GM12873 (cell line): Measurements from ENCODE around the gene EGLN2.

ENCODE experiments used
- TF ChIP-seq, protein P1 (sequence below): IDR thresholded peaks from 2 replicates; pipeline ENCODE4 v1.5.1; 2012; ENCODE audit warnings: low read depth, mild to moderate bottlenecking, moderate library complexity, low read length, control low read depth; ENCODE audit not compliant: insufficient read depth; ENCODE audit errors: missing control alignments

Gene EGLN2

DNA sequence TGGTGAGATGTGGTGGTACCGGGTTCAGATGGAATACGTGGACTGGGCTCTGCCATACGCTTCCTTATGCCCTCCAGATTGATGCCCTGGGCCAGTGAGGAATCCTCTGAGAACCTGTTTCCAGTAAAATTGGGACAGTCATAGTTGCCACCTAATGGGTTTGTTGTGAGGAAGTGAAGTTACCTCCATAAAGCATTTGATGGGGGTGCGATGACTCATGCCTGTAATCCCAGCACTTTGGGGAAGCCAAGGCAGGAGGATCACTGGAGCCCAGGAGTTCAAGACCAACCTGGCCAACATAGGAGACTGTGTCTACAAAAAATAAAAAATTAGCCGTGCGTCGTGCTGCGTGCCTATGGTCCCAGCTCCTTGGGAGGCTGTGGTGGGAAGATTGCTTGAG lies 43.2 kb upstream of the EGLN2 start:
- TF ChIP-seq, protein P1, sequence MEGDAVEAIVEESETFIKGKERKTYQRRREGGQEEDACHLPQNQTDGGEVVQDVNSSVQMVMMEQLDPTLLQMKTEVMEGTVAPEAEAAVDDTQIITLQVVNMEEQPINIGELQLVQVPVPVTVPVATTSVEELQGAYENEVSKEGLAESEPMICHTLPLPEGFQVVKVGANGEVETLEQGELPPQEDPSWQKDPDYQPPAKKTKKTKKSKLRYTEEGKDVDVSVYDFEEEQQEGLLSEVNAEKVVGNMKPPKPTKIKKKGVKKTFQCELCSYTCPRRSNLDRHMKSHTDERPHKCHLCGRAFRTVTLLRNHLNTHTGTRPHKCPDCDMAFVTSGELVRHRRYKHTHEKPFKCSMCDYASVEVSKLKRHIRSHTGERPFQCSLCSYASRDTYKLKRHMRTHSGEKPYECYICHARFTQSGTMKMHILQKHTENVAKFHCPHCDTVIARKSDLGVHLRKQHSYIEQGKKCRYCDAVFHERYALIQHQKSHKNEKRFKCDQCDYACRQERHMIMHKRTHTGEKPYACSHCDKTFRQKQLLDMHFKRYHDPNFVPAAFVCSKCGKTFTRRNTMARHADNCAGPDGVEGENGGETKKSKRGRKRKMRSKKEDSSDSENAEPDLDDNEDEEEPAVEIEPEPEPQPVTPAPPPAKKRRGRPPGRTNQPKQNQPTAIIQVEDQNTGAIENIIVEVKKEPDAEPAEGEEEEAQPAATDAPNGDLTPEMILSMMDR, result no peak

DNA sequence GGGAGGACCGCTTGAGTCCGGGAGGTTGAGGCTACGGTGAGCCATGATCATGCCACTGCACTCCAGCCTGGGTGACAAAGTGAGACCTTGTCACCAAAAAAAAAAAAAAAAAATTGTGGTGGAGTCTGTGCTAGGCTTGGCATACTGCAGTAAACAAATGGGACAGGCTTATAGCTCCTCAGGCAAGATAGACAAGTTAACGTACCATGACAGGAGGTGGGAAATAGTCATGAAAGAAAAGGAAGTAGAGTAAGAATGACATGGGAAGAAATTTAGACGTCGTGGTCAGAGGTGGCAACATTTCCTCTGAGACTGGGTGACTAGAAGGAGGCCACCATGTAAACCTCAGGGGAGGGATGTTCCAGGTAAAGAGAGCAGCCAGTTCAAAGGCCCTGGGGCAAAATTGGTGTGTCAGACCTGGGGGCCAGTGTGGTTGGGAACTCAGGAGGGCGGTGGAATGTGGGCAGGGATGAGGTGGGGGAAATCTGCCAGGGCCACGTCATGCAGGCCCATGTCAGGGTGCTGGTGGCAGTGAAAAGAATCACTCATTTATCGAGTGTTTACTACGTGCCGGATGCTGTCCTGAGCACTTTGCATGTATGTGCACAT lies 42.4 kb upstream of the EGLN2 start:
- TF ChIP-seq, protein P1, result no peak

DNA sequence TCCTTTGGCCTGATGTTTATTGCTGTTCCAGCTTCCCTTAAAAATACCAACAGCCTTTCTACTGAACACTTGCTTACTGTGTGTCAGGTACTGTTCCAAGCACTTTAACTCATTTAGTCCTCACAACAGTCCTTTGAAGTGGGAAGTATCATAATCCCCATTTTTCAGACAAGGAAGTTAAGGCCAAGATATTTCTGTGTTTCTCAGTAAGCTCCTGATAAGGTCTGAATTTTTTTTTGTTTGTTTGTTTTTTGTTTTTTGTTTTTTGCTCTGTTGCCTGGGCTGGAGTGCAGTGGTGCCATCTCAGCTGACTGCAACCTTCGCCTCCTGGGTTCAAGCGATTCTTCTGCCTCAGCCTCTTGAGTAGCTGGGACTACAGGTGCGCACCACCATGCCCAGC lies 40.5 kb upstream of the EGLN2 start:
- TF ChIP-seq, protein P1, result no peak

DNA sequence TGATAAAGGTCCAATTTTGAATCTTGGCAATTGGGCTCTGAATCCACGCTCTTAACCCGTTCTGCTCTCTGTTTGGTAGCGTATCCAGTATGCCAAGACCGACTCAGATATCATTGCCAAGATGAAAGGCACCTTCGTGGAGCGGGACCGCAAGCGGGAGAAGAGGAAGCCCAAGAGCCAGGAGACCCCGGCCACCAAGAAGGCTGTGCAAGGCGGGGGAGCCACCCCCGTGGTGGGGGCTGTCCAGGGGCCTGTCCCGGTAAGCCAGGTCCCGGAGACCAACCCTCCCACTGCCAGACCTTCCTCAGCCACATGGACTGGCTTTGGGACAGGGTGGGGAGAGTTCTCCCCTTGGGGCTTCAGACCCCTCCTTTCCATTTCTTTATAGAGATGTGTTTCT lies 39.6 kb upstream of the EGLN2 start:
- TF ChIP-seq, protein P1, result no peak

DNA sequence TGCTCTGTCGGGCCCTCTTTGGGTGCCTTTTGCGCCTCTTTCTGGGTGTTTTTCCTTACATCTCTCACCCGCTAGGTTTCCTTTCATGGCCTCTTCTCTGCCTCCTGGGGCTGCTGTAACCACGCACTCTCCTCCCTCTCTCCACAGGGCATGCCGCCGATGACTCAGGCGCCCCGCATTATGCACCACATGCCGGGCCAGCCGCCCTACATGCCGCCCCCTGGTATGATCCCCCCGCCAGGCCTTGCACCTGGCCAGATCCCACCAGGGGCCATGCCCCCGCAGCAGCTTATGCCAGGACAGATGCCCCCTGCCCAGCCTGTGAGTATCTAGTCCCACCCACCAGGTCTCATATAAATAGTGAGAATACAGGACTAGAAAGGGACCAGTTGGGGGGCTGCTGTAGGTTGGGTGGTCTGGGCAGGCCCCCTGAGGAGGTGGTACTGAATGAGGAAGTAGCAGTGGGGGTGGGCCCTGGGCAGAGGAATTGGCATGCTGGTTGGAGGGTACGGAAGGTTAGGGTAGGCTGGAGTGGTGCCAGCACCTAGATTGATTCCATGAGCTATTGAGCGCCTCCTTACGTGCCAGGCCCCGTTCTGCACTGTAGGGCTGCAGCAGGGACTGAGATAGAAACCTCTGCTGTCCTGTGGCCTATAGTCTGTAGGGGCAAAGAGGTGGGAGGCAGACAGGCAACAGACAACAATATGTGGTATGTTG lies 36.1 kb upstream of the EGLN2 start:
- TF ChIP-seq, protein P1, result no peak

DNA sequence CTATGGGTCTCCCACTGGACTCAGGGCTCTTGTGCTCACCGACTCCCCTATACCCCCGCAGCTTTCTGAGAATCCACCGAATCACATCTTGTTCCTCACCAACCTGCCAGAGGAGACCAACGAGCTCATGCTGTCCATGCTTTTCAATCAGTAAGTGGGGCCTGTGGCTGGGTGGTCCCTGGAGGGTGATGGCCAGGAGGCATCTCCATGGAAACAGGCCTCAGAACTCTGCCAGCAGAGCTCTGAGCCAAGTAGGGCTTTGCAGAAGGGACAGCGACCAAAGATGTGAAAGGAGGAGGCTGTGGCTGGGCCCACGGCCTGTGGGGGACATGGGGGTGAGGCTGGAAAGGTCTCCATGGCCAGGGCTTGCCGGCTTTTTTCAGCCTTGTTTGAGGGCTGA lies 35.5 kb upstream of the EGLN2 start:
- TF ChIP-seq, protein P1, result no peak

DNA sequence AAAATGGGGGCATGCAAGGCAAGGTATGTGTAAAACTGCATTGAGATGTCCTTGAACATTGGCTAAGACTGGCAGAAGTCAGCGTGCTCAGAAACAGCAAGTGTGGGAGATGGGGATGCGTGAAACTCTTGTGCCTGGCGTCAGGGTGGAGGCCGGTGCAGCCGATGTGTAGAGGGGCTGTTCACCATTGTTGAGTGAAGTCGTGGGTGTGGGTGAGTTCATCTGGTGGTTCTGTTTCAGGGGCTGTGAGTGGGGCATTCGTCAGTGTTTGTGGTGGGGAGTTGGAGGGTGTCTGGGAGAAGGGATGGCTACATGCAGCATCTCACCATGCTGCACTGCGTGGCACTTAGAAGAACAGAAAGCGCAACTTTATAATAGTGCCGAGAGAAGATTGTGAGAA lies 35.0 kb upstream of the EGLN2 start:
- TF ChIP-seq, protein P1, result no peak
